ENCODE measurements around the gene LPCAT4. TPM values are rescaled to one million over a fixed set of nuclear protein-coding genes. Genes with fewer than 3 reads are reported as not detected.

The LPCAT4 gene
- total and polyA plus RNA-seq, 2 donors (not counting 1 experiment from before 2014, with no cell fraction given): 6.3 to 21.8 TPM

- H3K4me1 ChIP-seq (ENCODE audit: control insufficient read depth, extremely low read depth, insufficient read depth, low read length): no peaks in the 10 kb centered on the region
- TF ChIP-seq EZH2 (IDR thresholded peaks at IDR 0.05; ENCODE audit: low read length, missing control alignments) (no peak), CTCF (conservative IDR thresholded peaks at IDR 0.05 in 1 of 2, IDR thresholded peaks at IDR 0.05 in 1 of 2; ENCODE audit: low read depth in 1 of 2, low read length in 2 of 2) (no peak)
- H2AFZ ChIP-seq (ENCODE audit: low read length): peak overlapping the region; percentile 77
- H3K79me2 ChIP-seq (ENCODE audit: control insufficient read depth, insufficient read depth, low read length): peaks cover 8% of the 10 kb centered on the region
- H3K9ac ChIP-seq (ENCODE audit: insufficient read depth, low read length): peak overlapping the region; percentile 48
- H3K36me3 ChIP-seq (ENCODE audit: control insufficient read depth, insufficient read depth, low read length): peaks cover 4% of the 10 kb centered on the region
- H3K27me3 ChIP-seq (ENCODE audit: control insufficient read depth, insufficient read depth, low read length): no peaks in the 10 kb centered on the region
- no peaks in the 10 kb centered on the region for H4K20me1 ChIP-seq (ENCODE audit: control insufficient read depth, extremely low read depth, insufficient read depth, low read length)
- H3K27ac ChIP-seq (ENCODE audit: insufficient read depth, low read length): no peak overlapping the region
- H3K4me3 ChIP-seq (replicated peaks in 1 of 4; ENCODE audit: control extremely low read depth in 1 of 4, insufficient read depth in 1 of 4, low read depth in 3 of 4, low read length in 4 of 4): peak overlapping the region; percentile 56 to 92 (median 80)
- H3K4me2 ChIP-seq (ENCODE audit: extremely low read depth, insufficient read depth, low read length): peak overlapping the region; percentile 87
- DNase-seq (ENCODE audit: low read depth in 2 of 2): peak; percentile 48 to 56
- H3K9me3 ChIP-seq (ENCODE audit: control insufficient read depth, insufficient read depth, low read depth, low read length): no peaks in the 10 kb centered on the region
These were observed 528 bp downstream of the LPCAT4 start for GRCh38 chr15:34366271-34367065.

GRCh38 chr15:34365836-34366235 is 1.2 kb downstream of the LPCAT4 start:
- TF ChIP-seq EZH2 (IDR thresholded peaks at IDR 0.05; ENCODE audit: low read length, missing control alignments): no peak
- TF ChIP-seq CTCF (conservative IDR thresholded peaks at IDR 0.05 in 1 of 2, IDR thresholded peaks at IDR 0.05 in 1 of 2; ENCODE audit: low read depth in 1 of 2, low read length in 2 of 2): no peak
- no peak overlapping the region for H2AFZ ChIP-seq (ENCODE audit: low read length)
- peaks cover 5% of the 10 kb centered on the region for H3K36me3 ChIP-seq (ENCODE audit: control insufficient read depth, insufficient read depth, low read length)
- no peaks in the 10 kb centered on the region for H3K9me3 ChIP-seq (ENCODE audit: control insufficient read depth, insufficient read depth, low read depth, low read length)
- H3K4me3 ChIP-seq (replicated peaks in 1 of 4; ENCODE audit: control extremely low read depth in 1 of 4, insufficient read depth in 1 of 4, low read depth in 3 of 4, low read length in 4 of 4): peak overlapping the region; percentile 56 to 92 (median 80)
- no peak overlapping the region for H3K27ac ChIP-seq (ENCODE audit: insufficient read depth, low read length)
- no peaks in the 10 kb centered on the region for H4K20me1 ChIP-seq (ENCODE audit: control insufficient read depth, extremely low read depth, insufficient read depth, low read length)
- H3K79me2 ChIP-seq (ENCODE audit: control insufficient read depth, insufficient read depth, low read length): peaks cover 8% of the 10 kb centered on the region
- H3K4me1 ChIP-seq (ENCODE audit: control insufficient read depth, extremely low read depth, insufficient read depth, low read length): no peaks in the 10 kb centered on the region
- peak overlapping the region; percentile 87 for H3K4me2 ChIP-seq (ENCODE audit: extremely low read depth, insufficient read depth, low read length)
- no peaks in the 10 kb centered on the region for H3K27me3 ChIP-seq (ENCODE audit: control insufficient read depth, insufficient read depth, low read length)
- DNase-seq (ENCODE audit: low read depth in 2 of 2): no peak
- H3K9ac ChIP-seq (ENCODE audit: insufficient read depth, low read length): no peak overlapping the region

GRCh38 chr15:34365091-34365825 is 1.7 kb downstream of the LPCAT4 start:
- H3K9me3 ChIP-seq (ENCODE audit: control insufficient read depth, insufficient read depth, low read depth, low read length): no peaks in the 10 kb centered on the region
- no peaks in the 10 kb centered on the region for H3K4me1 ChIP-seq (ENCODE audit: control insufficient read depth, extremely low read depth, insufficient read depth, low read length)
- no peaks in the 10 kb centered on the region for H4K20me1 ChIP-seq (ENCODE audit: control insufficient read depth, extremely low read depth, insufficient read depth, low read length)
- H3K4me3 ChIP-seq (replicated peaks in 1 of 4; ENCODE audit: control extremely low read depth in 1 of 4, insufficient read depth in 1 of 4, low read depth in 3 of 4, low read length in 4 of 4): peak overlapping the region in 2 of 4 experiments; percentile 83 to 92
- no peak overlapping the region for H3K9ac ChIP-seq (ENCODE audit: insufficient read depth, low read length)
- TF ChIP-seq CTCF (conservative IDR thresholded peaks at IDR 0.05 in 1 of 2, IDR thresholded peaks at IDR 0.05 in 1 of 2; ENCODE audit: low read depth in 1 of 2, low read length in 2 of 2) (no peak), EZH2 (IDR thresholded peaks at IDR 0.05; ENCODE audit: low read length, missing control alignments) (no peak)
- DNase-seq (ENCODE audit: low read depth in 2 of 2): peak in 1 of 2 donors; percentile 57
- H3K79me2 ChIP-seq (ENCODE audit: control insufficient read depth, insufficient read depth, low read length): peaks cover 8% of the 10 kb centered on the region
- H2AFZ ChIP-seq (ENCODE audit: low read length): no peak overlapping the region
- no peak overlapping the region for H3K27ac ChIP-seq (ENCODE audit: insufficient read depth, low read length)
- H3K36me3 ChIP-seq (ENCODE audit: control insufficient read depth, insufficient read depth, low read length): peaks cover 5% of the 10 kb centered on the region
- H3K27me3 ChIP-seq (ENCODE audit: control insufficient read depth, insufficient read depth, low read length): no peaks in the 10 kb centered on the region
- peak overlapping the region; percentile 87 for H3K4me2 ChIP-seq (ENCODE audit: extremely low read depth, insufficient read depth, low read length)

All from fibroblast of lung (primary cell).